RWPE1 (cell line): ENCODE measurements around the gene SLC43A2.

ENCODE experiments used
- CTCF ChIA-PET: fragments of 350-600 bp; sonication (Branson Sonifier 250); formaldehyde crosslinking; extraction: SDS; loops from one replicate; lab custom pipeline; 2021; lab: Yijun Ruan, JAX
- POLR2A ChIA-PET: fragments of 400-600 bp; formaldehyde crosslinking; extraction: SDS; loops from one replicate; lab custom pipeline; 2020; ENCODE audit warnings: antibody characterized with exemption; ENCODE audit not compliant: low non-redundant PET; lab: Yijun Ruan, JAX
- DNase-seq: peaks from one replicate; pipeline ENCODE4 v3.0.0; 2012; ENCODE audit warnings: low spot score
- H3K27ac ChIP-seq: fragments of 450-650 bp; 2 replicates; pipeline ENCODE4 v1.5.1; 2017
- TF ChIP-seq, protein P1 (sequence below): fragments of 450-650 bp; conservative IDR thresholded peaks from 2 replicates; pipeline ENCODE4 v1.5.1; 2017; ENCODE audit warnings: low read depth, mild to moderate bottlenecking

SLC43A2 gene

DNA sequence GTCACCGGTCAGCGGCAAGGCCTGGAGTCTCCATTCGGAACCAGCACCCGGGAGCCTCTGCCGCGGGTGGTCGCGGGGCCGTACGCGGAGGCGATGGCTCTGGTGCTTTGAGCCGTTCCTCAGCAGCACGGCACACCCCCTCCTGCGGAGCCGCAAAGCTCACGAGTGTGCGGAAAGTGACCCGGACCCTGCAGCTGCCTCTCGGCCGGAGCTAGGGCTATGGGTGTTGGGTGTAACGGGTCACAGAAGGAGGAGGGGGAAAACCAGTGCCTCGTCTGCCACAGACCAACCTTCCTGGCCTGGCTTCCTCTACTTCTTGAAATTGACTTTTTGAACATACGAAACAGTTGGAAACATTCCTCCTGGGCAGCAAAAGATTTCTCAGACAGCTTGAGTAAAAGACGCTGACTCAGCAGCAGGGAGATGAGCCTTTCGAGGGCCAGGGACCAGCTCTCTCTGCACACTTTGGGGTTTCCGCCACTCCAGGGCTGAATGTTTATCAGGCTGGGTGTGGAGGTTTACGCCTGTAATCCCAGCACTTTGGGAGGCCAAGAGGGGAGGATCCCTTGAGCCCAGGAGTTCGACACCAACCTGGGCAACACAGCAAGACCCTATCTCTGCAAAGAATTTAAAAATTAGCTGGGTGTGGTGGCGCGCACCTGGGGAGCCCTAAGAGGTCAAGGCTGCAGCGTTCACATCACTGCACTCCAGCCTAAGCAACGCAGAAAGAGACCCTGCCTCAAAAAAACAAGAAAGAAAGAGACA, 39.6 kb downstream of the SLC43A2 start:
- TF ChIP-seq, protein P1, sequence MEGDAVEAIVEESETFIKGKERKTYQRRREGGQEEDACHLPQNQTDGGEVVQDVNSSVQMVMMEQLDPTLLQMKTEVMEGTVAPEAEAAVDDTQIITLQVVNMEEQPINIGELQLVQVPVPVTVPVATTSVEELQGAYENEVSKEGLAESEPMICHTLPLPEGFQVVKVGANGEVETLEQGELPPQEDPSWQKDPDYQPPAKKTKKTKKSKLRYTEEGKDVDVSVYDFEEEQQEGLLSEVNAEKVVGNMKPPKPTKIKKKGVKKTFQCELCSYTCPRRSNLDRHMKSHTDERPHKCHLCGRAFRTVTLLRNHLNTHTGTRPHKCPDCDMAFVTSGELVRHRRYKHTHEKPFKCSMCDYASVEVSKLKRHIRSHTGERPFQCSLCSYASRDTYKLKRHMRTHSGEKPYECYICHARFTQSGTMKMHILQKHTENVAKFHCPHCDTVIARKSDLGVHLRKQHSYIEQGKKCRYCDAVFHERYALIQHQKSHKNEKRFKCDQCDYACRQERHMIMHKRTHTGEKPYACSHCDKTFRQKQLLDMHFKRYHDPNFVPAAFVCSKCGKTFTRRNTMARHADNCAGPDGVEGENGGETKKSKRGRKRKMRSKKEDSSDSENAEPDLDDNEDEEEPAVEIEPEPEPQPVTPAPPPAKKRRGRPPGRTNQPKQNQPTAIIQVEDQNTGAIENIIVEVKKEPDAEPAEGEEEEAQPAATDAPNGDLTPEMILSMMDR, result no peak
- ChIA-PET POLR2A (no interaction called here), CTCF (interaction anchor here (0.5 kb wide), 1 partner anchor 385 kb away, joined by 5 read pairs; no protein-coding TSS in a partner anchor)
- peak overlapping the region; percentile 91 for H3K27ac ChIP-seq
- no peak for DNase-seq

DNA sequence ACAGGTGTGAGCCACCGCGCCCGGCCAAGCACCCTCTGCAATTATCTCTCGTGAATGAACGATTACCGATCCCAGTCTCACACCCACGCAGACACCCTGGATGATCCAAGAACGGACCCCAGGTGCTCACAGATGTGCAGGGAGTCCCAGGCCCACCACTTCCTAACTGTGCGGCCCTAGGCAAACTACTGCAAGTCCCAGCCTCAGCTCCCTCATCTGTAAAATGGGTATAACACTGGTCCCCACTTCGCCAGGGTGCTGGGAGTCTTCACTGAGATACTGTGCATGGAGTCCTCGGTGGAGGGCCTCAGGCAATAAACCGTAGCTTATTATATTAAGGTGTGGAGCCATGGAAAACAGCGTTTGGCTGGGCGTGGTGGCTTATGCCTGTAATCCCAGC, 44.5 kb downstream of the SLC43A2 start:
- TF ChIP-seq, protein P1, result no peak
- no peak overlapping the region; the same call in 1 of the 2 replicates for H3K27ac ChIP-seq
- ChIA-PET CTCF (interaction anchor here (0.9 kb wide), 1 partner anchor 10 kb away, joined by 8 read pairs; no protein-coding TSS in a partner anchor), POLR2A (no interaction called here)
- DNase-seq, result no peak

- TF ChIP-seq, protein P1, result no peak
- peak overlapping the region; percentile 64 for H3K27ac ChIP-seq
- ChIA-PET CTCF (no interaction called here), POLR2A (no interaction called here)
- DNase-seq, result no peak
These were observed 45.1 kb downstream of the SLC43A2 start for GRCh38 chr17:1583556-1583955.

DNA sequence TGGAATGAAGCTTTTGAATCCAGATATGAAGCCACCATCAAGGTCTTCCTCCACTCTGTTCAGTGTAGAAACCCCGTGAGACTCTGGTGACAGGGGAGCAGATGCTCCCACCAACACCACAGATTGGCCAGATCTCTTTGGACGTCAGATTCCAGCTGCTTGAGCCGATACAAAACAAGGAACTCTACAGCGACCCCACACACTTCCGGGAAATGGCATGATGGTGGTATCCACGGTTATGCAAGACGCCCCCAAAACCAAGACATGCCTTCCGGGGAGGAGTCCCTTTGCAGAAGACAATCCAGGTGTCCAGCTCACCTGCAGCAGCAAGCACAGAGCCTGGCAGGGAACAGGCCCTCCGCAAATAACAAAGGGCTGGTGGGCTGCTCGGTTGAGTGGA, 46.3 kb downstream of the SLC43A2 start:
- TF ChIP-seq, protein P1, result no peak
- H3K27ac ChIP-seq, result peak overlapping the region; percentile 64
- CTCF ChIA-PET, result interaction anchor here (0.6 to 0.7 kb wide), 2 partner anchors 47 to 240 kb away, joined by 4 read pairs; no protein-coding TSS in a partner anchor
- no peak for DNase-seq
- POLR2A ChIA-PET, result no interaction called here

GRCh38 chr17:1580979-1581676, 47.5 kb downstream of the SLC43A2 start:
- DNase-seq, result no peak
- CTCF ChIA-PET, result interaction anchor here (0.6 kb wide), 1 partner anchor 139 kb away, joined by 3 read pairs; no protein-coding TSS in a partner anchor
- peak overlapping the region; percentile 64 for H3K27ac ChIP-seq
- TF ChIP-seq, protein P1, result no peak
- POLR2A ChIA-PET, result no interaction called here

GRCh38 chr17:1578029-1578428, 50.6 kb downstream of the SLC43A2 start:
- ChIA-PET CTCF (interaction anchor here (1.4 kb wide), 1 partner anchor 51 kb away, joined by 6 read pairs; no protein-coding TSS in a partner anchor), POLR2A (no interaction called here)
- DNase-seq, result no peak
- TF ChIP-seq, protein P1, result no peak
- H3K27ac ChIP-seq, result peak overlapping the region; percentile 88
